Gastrocnemius medialis (tissue), 4 donors: Measurements from ENCODE around the gene IFNA6. TPM values are rescaled to one million over a fixed set of nuclear protein-coding genes. Genes with fewer than 3 reads are reported as not detected.
A peak's percentile ranks its signal among the peaks of the same experiment; 100 is the strongest.

Source experiments
- ATAC-seq, 2 donors: fragments of 150-250 bp; one replicate each; pipeline ENCODE4 v1.9.1; 2016
- DNase-seq, 2 donors: peaks; one replicate each; pipeline ENCODE4 v3.0.0-alpha.2; 2019
- H3K27ac ChIP-seq, 4 donors: fragments of 200-600 bp; sonication (generic); 1 replicate in 1 of 4; 2 replicates in 3 of 4; pipeline ENCODE4 v1.5.1; 2016 to 2018; ENCODE audit warnings: mild to moderate bottlenecking in 2 of 4, moderate library complexity in 1 of 4
- H3K27me3 ChIP-seq, 3 donors: fragments of 200-600 bp; sonication (generic) in 2 of 3; 1 replicate in 1 of 3; 2 replicates in 2 of 3; pipeline versions ENCODE4 v1.5.1 to v1.6.0; 2016 to 2019; ENCODE audit warnings: mild to moderate bottlenecking in 1 of 3, moderate library complexity in 1 of 3
- H3K36me3 ChIP-seq, 2 donors: fragments of 200-600 bp; sonication (generic) in 1 of 2; one replicate each; pipeline ENCODE4 v1.5.1; 2017 to 2018
- H3K4me1 ChIP-seq, 2 donors: fragments of 200-600 bp; sonication (generic) in 1 of 2; one replicate each; pipeline ENCODE4 v1.5.1; 2016 to 2017; ENCODE audit warnings: mild to moderate bottlenecking in 2 of 2
- H3K4me3 ChIP-seq, 4 donors: fragments of 200-600 bp; sonication (generic) in 3 of 4; 1 replicate in 1 of 4; 2 replicates in 3 of 4; pipeline ENCODE4 v1.5.1; 2016 to 2019; ENCODE audit warnings: mild to moderate bottlenecking in 2 of 4
- H3K9me3 ChIP-seq, 3 donors: fragments of 200-600 bp; sonication (generic) in 2 of 3; 1 replicate in 1 of 3; 2 replicates in 2 of 3; pipeline ENCODE4 v1.5.1; 2016 to 2019
- POLR2A ChIP-seq, 2 donors: fragments of 450-650 bp; IDR thresholded peaks; one replicate each; pipeline ENCODE4 v1.6.1; 2017; ENCODE audit warnings: antibody characterized with exemption in 2 of 2, mild to moderate bottlenecking in 2 of 2, moderate library complexity in 2 of 2
- in situ Hi-C, 4 donors: fragments of 200-750 bp; cut with MboI; loops; one replicate each; pipeline versions ENCODE4 v1.15.0 to v1.8.0; 2017; ENCODE audit warnings: low sequenced_read_pairs in 4 of 4
- intact Hi-C: fragments of 100-400 bp; cut with DNase I; formaldehyde crosslinking; loops from one replicate; pipeline ENCODE4 v1.15.1; 2023; ENCODE audit warnings: low total_unique reads
- total RNA-seq, 4 donors: library from RNA; depleted of rRNA; stranded (reverse); fragments of >200 nt; gene quantifications; one replicate each; pipeline versions ENCODE4 v1.1.0 to v1.2.3, GENCODE V29; 2016
- TF ChIP-seq, protein P1 (sequence below), 5 experiments: fragments of 450-650 bp in 3 of 5; fragments of 200-600 bp in 2 of 5; sonication (generic) in 2 of 5; IDR thresholded peaks in 4 of 5; conservative IDR thresholded peaks in 1 of 5; 1 replicate in 4 of 5; 2 replicates in 1 of 5; pipeline ENCODE4 v1.5.1; 2016 to 2019; ENCODE audit warnings: antibody characterized with exemption in 5 of 5, mild to moderate bottlenecking in 3 of 5, moderate library complexity in 3 of 5

IFNA6 gene
- total RNA-seq, 4 donors from 2014 or later = not detected

DNA sequence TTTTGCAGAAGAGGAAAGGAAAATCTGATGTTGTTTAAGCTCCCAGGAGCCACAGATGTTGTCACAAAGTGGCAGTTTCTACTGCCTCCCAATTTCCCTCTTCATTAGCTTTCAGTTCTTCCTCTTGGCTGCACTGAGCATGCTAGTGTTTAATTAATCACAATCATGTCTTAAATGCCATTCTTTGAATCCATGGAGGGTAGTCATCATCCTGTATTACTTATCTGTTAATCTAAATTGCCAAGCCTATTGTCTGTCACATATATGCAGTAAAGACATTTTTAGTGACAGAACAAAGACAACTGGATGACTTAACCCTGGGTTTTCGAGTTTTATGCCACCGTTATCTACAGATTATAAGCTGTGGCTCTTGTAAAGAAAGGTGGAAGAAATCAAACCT is 30.2 kb downstream of the IFNA6 start:
- TF ChIP-seq, protein P1, sequence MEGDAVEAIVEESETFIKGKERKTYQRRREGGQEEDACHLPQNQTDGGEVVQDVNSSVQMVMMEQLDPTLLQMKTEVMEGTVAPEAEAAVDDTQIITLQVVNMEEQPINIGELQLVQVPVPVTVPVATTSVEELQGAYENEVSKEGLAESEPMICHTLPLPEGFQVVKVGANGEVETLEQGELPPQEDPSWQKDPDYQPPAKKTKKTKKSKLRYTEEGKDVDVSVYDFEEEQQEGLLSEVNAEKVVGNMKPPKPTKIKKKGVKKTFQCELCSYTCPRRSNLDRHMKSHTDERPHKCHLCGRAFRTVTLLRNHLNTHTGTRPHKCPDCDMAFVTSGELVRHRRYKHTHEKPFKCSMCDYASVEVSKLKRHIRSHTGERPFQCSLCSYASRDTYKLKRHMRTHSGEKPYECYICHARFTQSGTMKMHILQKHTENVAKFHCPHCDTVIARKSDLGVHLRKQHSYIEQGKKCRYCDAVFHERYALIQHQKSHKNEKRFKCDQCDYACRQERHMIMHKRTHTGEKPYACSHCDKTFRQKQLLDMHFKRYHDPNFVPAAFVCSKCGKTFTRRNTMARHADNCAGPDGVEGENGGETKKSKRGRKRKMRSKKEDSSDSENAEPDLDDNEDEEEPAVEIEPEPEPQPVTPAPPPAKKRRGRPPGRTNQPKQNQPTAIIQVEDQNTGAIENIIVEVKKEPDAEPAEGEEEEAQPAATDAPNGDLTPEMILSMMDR (IDR thresholded peaks at IDR 0.05 in 4 of 5, conservative IDR thresholded peaks at IDR 0.05 in 1 of 5) = no peak
- TF ChIP-seq POLR2A (IDR thresholded peaks at IDR 0.05) = no peak
- Histone ChIP-seq H3K4me1 (no peaks in the 10 kb centered on the region), H3K36me3 (peaks cover 0 to 28% of the 10 kb centered on the region in 2 donors), H3K9me3 (no peaks in the 10 kb centered on the region), H3K27ac (no peak overlapping the region), H3K4me3 (no peak overlapping the region), H3K27me3 (no peaks in the 10 kb centered on the region)
- in situ Hi-C loops = loop anchor here in 3 of 4 donors (5.0 to 10.0 kb wide), 3 partner anchors 72 to 474 kb away; no protein-coding TSS in a partner anchor
- DNase-seq (no peak), ATAC-seq (no peak)
- intact Hi-C loops = no loop called here

DNA sequence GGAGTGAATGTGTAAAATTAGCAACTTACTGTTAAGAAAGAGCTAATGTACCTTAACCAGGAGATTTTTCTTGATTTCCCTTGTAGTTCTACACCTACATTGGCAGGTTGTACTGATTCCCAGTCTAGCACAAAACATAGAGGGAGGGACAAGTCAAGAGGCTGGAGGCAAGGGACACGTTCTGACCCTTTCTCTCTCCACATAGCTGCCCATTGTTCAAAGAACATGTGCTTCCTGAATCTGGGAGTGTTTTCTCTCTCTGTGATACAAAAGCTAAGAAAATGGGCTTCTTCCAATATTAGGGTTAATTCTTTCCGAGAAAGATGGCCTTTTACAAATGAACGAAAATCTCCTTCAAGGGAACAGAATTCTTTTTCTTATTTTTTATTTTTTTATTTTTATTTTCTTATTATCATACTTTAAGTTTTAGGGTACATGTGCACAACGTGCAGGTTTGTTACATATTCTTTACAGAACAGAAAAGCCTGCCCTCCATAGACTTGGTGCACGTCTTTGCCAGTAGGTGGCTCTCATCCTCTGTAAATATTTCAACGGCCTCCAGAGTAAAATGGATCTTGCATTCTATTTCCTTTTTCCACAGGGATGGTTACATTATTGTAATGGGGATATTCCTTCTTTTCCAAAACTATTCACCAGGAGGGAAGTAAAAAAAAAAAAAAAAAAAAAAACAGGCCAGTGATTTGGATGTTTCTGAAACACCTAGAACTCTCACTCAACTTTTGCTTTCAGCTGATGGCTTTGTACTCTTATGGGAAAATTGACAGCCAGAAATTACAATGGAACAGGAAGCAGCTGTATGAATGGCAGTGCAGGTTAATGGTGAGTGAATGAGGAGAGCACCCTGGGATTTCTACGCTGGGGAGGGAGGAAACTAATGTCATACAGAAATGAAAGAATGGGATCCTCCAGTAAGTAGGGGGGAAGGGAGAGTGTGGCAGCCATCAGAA is 32.4 kb downstream of the IFNA6 start:
- ATAC-seq (peak; percentile 50 to 60), DNase-seq (no peak)

DNA sequence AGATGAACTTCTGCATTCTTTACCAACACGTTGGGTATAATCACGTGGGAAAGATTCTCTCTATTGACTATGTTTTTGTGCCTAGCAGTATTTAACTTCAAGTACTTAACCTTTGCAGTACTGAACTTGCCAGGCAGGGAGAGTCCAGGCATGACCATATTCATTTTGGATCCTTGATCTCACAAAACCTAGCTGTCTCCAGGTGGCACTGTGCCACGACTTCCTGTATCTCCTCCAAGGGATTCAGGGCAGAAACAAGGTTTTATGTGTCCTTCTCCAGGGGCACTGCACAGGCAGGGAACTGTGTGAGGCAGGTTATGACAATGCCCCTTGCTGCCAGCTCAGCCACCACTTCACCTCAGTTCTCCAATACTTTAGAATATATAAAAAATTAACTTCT is 33.8 kb downstream of the IFNA6 start:
- intact Hi-C loops = no loop called here

More for the DNA sequence above, 32.4 kb downstream of the IFNA6 start:
- H3K9me3 ChIP-seq = no peaks in the 10 kb centered on the region
- in situ Hi-C loops = loop anchor here in 1 of 4 donors (5.0 kb wide), 1 partner anchor 474 kb away; no protein-coding TSS in a partner anchor
- H3K4me1 ChIP-seq = no peaks in the 10 kb centered on the region
- no peak overlapping the region for H3K27ac ChIP-seq
- H3K27me3 ChIP-seq = no peaks in the 10 kb centered on the region
- no peak overlapping the region for H3K4me3 ChIP-seq
- intact Hi-C loops = no loop called here
- no peak for TF ChIP-seq POLR2A (IDR thresholded peaks at IDR 0.05)
- TF ChIP-seq, protein P1 (IDR thresholded peaks at IDR 0.05 in 4 of 5, conservative IDR thresholded peaks at IDR 0.05 in 1 of 5) = peak; percentile 11 to 60 (median 25)
- peaks cover 0 to 22% of the 10 kb centered on the region in 2 donors for H3K36me3 ChIP-seq

DNA sequence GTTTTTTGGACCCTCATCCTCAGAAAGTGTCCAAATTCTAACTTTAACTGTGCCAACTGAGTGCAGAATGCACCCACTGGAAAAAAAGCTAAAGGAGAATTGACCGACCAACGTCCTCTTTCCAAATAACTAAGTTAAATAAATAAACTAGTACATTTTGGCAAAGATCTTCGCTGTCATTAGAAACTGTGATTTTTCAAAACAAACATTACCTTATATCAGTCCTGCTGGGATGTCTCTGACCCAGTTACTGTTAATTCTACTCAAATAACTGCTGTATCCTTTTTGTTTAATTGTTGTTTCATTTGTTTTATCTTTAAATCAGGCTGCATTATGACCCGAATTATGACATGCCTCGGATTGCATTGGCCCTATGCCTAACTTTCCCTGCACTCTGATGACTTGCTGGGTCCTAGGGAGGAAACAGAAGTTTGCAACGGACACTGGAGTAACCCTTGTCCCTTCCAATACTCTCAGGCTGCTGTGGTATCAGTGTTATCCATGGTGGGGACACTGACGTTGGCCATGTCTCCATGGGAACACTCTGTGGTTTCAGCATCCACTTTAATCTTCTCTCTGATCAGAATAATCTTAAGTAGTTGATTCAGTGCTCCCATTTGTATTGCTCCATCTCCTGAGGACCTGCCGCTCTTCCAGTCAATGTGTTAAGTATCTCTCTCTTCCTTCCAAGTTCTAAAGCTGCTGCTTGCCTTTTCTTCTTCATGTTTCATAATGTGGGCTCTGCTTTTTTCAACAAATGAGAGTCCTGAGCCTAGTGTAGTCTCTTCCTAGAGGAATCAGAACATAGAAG is 34.5 kb downstream of the IFNA6 start:
- in situ Hi-C loops (loop anchor here in 1 of 4 donors (5.0 kb wide), 1 partner anchor 476 kb away; no protein-coding TSS in a partner anchor), intact Hi-C loops (no loop called here)
- Histone ChIP-seq H3K27me3 (no peaks in the 10 kb centered on the region), H3K36me3 (peaks cover 0 to 5% of the 10 kb centered on the region in 2 donors), H3K4me3 (no peak overlapping the region), H3K4me1 (no peaks in the 10 kb centered on the region), H3K9me3 (no peaks in the 10 kb centered on the region), H3K27ac (no peak overlapping the region)
- TF ChIP-seq POLR2A (IDR thresholded peaks at IDR 0.05) = no peak
- ATAC-seq (no peak), DNase-seq (no peak)

More for the DNA sequence above, 33.8 kb downstream of the IFNA6 start:
- no peaks in the 10 kb centered on the region for H3K27me3 ChIP-seq
- no peak for DNase-seq
- TF ChIP-seq, protein P1 (IDR thresholded peaks at IDR 0.05 in 4 of 5, conservative IDR thresholded peaks at IDR 0.05 in 1 of 5) = no peak
- TF ChIP-seq POLR2A (IDR thresholded peaks at IDR 0.05) = no peak
- no peak overlapping the region for H3K4me3 ChIP-seq
- peaks cover 0 to 11% of the 10 kb centered on the region in 2 donors for H3K36me3 ChIP-seq
- no peaks in the 10 kb centered on the region for H3K9me3 ChIP-seq
- in situ Hi-C loops = loop anchor here in 1 of 4 donors (5.0 kb wide), 1 partner anchor 475 kb away; no protein-coding TSS in a partner anchor
- ATAC-seq = no peak
- H3K4me1 ChIP-seq = no peaks in the 10 kb centered on the region
- H3K27ac ChIP-seq = no peak overlapping the region
